KG1 (cell line): Measurements from ENCODE around the gene PXDN.
"Not testable (repeated sequence)": the region's sequence is repeated elsewhere in the genome, so short reads cannot be mapped to it uniquely, and the experiment has no call there.

Experiments used
- DNase-seq: peaks from one replicate; lab custom pipeline; 2025; lab: John Stamatoyannopoulos, UW

The PXDN gene

DNA sequence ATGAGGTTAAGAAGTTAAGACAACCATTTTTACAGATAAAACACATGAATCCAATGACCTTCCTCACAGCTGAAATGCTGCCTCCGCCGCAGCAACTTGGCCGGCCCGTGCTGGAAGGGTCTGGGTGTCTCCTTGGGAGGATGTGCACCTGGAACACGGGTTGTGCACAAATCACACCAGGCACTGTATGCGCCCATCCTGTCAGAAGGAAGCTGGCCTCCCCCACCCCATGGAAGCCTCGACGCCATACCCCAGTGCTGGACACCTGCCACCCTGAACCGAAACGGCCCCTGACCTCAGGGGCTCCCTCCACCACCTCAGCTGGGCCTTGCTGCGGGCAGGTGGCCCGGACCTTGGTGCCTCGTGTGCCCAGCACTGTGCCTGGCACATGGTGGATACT, 111.8 kb downstream of the PXDN start:
- no peak for DNase-seq

DNA sequence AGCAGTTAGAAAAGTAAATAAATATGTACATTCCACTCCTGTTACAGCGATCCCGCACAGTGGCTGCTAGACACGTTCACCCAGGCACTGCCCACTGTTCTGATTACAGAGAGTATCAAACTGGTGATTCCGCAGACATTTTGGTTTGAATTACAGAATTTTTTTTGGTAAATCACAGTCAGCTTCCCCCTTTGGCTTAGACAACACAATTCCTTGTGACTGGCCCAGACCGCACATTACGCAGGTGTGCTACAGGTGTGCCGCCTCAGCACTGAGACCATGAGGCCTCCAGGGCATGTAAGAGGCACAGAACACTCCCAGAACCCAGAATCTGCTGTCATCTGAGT, 112.3 kb downstream of the PXDN start:
- DNase-seq = no peak

DNA sequence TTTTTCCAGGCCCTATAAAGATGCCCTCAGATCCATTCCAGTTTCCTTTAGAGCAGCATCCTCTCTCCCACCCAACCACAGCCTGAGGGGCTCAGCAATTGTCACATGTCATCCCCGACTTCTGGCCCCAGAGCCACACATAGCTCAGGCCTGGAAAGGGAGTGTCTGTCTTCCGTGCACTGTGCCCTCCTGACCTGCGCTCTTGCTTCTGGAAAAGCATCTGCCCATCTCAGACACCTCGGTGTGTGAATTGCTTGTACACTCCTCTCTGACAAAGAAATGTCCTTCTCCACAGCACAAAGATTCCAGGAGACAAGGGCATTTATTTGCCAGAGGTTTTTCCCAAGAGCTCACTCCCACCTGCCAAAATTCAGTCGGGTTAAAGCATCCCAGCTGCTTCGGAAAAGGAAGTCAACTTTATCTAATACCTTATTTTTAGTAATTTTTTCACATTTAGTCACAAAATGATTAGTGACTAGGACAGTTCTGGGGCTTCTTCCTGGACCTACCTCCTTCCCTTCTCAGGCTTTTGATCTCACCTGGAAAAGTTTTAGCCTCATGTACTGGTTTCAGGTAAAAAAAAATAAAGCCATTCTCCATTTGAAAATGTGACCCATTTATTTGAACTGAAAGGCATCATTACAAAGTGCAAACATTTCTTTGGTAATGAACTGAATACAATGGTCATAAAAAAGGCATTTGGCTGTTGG, 112.9 kb downstream of the PXDN start:
- DNase-seq = no peak

DNA sequence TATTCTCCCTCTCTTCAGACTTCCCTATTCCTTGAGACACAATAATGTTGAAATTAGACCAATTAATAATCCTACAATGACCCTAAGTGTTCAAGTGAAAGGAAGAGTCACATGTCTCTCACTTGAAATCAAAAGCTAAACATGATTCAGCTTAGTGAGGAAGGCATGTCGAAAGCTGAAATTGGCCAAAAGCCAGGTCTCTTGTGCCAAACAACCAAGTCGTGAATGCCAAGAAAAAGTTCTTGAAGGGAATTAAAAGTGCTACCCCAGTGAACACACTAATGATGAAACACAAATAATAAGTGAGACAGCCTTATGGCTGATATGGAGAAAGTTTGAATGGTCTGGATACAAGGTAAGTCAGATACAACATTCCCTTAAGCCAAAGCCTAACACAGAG, 115.4 kb downstream of the PXDN start:
- no peak for DNase-seq

DNA sequence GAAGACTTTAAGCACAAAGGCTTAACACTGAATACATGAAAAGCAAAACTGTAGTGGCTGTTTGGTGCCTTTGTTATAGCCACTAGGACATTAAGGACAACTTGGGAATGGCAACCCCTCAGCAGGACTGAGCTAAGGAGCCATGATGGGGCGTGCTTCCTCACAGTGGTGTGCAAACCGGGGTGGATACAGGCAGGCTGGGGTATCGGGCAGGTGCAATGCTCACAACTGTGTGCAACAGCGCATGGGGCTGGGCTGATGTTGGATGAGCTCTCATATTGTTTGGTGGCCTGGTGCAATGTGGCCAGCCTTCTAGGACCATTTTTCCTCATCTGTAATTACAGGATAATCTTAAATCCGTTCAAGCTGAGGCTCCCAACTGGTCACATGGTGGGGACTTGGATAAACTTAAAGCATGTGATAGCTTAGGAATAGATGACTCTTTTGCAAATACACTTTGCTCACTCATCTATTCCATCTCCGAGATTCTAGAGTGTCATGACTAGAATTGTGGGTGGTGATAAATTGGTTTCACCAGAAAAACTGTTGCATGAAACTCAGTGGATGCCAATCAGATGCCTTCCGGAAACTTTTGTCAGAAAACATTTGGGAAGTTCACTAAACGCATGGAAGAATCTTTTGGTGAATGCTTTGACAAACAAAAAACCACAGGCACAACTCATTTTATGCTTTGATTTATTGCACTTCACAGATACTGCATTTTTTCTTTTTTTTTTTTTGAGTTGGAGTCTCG, 116.5 kb downstream of the PXDN start:
- DNase-seq = no peak

DNA sequence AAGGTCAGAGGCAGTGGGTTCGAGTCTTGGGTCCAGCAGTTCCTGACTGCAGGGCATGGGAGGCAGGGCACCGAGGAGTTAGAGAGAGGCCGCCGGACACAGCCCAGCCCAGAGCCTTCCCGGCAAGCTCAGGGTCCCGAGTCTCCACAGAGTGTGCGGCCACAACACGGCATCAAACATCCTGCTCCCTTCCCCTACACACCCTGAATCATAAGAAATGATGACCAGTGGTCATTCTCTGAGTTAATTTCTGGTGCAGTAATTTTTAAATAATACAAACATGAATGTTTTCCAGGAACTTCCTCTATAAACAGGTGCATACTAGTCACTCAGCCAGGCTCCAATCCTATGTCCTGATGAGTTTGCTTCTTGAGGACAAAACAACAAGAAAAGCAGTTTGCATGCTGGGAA, 118.0 kb downstream of the PXDN start:
- no peak for DNase-seq

DNA sequence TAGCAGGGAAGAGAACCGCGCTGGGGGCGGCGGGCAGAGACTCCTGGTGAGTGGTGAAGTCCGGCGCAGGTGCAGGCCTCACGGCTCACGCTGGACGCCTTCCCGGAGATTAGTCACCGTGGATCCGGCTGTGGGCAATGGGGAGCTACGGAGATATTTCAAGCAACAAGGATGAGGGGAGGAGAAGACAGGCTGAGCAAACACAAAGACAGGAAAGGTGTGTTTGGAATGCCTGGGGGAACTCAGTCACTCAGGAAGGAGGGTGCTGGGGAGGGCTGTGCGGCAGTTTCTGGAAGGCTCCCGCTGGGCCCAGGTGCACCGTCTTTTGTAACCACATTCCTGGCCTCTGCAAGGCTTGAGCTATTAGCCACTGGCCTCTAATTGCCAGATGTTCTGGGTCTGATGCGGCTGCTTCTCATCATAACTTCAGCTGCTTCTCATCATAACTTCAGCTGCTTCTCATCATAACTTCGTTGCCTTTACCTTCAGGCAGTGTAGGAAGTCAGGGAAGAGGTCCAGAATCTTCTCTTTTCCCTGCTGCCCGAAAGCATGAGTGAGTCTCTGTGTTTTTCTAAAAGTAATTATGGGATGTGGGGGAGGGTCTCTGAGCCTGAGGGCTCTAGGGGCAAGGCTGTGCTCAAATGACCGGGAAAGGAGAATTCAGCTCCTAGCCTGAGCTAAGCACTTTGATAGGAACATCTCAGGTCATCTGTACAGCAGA, 118.9 kb downstream of the PXDN start:
- no peak for DNase-seq

DNA sequence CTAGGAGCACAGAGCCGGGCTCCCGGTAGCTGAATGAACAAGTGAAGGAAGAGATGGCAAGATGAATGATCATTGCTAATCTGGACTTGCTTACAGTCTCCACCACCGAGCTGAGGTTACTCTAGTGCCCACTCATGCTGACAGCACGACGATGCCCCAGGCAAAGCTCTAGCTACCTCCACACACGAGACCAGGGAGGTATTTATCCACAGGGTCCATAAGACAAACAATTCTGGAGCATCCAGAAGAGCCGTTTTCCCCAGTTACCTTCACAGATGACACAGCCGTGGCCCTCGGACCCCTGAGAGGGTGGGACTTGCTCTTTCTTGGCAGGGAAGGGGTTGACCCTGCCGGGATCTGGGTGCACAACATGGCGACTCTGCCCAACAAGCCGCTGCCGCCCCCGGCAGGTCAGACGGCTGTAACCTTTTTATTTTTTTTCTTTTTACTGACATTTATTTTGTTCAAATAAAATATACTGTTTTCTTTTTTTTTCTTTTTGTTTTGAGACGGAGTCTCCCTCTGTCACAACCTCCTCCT, 120.3 kb downstream of the PXDN start:
- no peak for DNase-seq

DNA sequence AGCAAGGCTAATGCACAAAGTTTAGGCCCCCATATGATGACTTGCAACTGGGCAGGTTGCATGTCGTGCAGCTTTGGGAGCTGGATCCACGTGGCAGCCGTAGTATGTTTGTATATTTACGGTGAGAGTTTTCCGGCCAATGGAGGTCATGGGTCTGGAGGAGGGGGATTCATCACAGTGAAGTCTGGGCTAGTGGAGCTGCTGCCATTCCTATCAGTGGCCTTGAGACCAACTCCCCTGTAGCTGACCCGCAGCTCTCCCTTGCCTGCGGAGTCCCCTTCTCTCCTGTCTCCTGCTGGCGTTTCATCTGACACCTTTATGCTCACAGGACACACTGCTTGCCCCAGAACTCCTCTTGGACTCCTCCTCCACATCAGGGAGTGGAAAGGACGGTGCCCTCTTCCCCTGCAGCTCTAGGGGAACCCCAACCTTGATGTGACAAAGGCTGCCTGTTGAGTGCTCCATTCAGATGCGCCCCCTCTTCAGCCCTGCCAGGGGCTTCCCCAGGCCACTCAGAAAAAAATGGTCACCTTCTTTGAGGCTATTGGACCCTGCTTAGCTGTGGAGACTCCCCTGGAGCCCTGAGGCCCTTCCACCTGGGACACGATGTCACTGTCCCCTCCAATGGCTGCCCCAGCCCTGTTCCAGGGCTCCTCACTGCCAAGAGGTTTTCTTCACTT, 121.7 kb downstream of the PXDN start:
- DNase-seq = no peak

DNA sequence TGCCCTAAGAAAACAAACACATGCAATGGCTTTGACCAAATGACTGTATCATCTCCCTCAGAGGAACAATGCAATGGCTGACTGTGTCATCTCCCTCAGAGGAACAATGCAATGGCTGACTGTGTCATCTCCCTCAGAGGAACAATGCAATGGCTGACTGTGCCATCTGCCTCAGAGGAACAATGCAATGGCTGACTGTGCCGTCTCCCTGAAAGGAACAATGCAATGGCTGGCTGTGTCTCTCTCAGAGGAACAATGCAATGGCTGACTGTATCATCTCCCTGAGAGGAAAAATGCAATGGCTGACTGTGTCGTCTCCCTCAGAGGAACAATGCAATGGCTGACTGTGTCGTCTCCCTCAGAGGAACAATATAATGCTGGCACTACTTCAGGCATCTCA, 122.3 kb downstream of the PXDN start:
- not testable (repeated sequence) for DNase-seq

DNA sequence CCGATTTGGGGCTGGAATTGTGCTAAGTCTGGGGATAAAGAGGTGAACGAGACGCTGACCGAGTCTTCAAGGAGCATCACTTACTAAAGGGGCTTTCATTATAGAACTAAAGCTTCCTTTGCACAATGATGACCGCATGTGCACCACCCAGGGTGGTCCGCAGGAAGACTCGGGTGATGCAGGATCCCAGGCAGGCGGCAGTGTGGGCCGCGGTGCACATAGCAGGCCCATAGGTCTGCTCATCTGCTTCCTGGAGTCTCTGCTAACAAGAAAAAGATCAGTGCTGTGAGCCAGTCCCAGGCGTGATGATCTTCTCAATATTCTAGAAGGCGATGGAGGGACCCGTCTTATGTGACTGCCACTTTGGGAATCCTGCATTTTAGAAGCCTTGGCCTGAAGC, 122.8 kb downstream of the PXDN start:
- DNase-seq = no peak

DNA sequence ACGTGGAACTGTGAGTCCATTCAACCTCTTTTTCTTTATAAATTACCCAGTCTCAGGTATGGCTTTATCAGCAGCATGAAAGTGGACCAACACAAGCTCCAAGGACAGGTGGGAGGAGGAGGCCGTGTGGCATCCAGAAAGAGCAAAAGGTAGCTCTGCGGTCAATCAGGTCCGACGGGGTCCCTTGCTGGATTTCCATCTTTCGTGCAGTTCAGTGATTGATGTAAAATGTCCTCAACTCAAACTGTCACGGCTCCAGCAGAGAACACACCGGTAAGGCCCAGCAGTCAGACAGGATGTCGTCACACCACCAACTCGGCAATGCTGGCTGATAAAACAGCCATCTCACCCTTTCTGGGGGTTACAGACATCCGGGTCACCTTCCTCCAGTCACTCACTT, 123.3 kb downstream of the PXDN start:
- DNase-seq = no peak

DNA sequence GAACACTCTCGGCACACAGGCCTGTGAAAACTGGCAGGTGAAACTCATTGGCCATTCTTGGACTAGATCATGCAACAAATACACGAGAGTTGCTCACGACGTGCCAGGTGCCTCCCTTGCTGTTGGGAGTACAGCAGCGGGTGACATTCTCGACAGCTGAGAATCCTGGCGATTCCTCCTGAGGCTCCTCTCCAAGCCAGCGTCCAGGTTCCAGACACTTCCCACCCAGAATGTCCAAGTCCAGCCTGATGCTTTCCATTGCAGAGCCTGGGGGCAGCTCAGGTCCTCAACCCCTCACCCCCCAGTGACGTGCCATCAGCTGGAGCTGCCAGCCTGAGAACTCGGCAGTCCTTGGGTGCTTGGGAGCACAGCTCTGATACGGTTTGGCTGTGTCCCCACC, 124.2 kb downstream of the PXDN start:
- no peak for DNase-seq

DNA sequence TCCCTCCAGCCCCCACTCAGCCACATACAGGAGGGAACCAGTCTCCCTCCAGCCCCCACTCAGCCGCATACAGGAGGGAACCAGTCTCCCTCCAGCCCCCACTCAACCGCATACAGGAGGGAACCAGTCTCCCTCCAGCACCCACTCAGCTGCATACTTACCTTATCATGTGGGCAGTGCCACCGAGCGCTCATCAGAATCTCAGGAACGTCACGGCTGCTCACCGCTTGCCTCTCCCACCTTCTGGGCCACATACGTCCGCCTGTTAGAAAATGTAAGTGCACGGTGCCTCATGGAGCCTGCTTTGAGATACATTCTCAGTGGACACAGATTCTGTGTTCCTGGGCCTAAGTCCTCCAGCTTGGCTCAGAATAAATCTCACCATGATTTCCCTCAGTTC, 124.8 kb downstream of the PXDN start:
- DNase-seq = no peak

DNA sequence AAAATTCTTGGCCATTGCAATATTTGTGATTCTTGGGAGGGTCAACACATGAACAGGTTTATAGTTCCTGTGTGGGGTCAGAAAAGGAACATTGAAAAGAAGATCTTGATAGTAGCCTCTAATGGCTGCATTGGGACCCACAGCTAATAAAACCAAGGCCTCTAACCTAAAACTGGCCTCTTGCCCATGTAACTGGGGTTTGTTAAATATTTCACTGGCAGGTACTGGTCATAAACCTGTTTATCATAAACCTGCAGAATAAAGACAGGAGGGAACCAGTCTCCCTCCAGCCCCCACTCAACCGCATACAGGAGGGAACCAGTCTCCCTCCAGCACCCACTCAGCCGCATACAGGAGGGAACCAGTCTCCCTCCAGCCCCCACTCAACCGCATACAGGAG, 125.3 kb downstream of the PXDN start:
- DNase-seq = no peak

DNA sequence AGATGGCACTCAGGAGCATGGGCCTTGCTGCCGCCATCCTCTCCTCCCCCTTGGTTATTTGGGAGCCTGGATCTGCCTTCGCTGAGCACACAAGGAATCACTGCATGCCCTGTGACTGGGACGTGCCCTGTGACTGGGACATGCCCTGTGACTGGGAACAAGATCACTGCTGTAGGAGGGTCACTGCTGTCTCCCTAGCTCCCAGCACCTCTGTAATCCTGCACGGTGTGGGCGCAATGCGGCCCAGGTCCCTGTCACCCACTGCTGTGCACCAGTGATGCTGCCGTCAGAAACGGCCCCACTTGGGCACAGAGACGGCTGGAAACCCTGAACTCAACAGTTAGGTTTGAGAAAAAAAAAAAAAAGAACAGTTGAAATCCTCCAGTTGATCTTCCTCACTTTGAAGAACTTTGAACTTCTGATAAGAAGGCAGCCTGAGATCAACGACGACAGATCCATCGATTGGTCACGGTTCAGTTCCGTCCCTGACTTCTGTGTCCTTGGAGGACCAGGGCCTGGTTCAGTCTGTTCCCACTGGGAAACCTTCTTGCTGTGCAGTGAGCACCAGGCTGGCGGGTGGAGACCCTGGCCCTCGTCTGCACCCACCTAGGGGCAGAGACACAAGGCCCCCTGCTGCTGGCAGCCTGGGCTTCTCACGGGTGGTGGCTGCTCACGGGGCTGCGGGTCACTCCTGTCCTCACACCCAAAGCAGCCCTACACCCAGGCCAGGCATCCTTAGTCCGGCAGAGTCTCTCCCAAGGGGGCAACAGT, 125.9 kb downstream of the PXDN start:
- DNase-seq = no peak

DNA sequence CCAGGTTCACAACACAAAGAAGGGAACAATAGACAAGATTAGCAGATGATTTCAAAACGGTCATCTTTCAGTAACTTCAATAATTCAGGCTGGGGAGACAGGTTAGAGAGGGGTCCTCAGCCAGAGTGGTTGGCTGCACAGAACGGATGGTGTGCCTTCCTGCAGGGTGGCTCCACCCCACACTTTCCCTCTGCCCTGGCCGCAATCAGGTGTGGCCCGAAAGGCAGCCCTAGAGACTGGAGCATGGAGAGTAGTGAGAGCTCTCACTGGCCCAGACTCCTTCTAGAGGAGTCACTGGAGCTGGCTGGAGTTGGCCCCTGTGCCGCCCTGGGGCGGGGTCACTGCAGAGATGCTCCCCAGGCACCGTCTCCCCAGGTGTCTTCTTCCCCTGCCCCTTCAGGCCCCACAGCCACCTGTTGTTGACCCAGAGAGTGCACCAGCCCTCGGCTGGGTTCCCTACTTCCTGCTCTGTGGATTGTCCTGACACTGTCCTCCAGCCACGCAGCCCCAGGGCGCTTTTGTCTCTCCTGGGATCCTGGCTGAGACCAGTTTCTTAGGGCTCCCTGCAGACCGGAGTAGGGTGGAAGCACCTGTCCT, 126.8 kb downstream of the PXDN start:
- no peak for DNase-seq

DNA sequence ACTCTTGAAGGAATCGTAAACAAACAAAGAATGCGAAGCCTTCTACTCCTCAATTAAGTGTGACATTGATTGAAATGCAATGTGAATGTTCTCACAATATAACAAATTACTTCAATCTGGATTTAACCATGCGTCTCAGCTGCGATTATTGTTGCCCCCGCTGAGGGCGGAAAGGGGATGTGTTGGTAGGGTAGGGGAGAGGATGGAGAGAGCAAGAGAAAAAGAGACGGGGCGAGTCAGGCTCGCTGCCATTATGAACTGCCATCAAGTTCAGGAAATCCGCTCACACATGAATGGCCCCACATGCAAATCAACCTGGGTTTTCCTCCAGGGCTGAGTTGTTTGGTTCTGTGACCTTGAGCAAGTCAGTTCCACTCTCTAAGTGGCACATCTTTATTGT, 129.8 kb downstream of the PXDN start:
- no peak for DNase-seq

DNA sequence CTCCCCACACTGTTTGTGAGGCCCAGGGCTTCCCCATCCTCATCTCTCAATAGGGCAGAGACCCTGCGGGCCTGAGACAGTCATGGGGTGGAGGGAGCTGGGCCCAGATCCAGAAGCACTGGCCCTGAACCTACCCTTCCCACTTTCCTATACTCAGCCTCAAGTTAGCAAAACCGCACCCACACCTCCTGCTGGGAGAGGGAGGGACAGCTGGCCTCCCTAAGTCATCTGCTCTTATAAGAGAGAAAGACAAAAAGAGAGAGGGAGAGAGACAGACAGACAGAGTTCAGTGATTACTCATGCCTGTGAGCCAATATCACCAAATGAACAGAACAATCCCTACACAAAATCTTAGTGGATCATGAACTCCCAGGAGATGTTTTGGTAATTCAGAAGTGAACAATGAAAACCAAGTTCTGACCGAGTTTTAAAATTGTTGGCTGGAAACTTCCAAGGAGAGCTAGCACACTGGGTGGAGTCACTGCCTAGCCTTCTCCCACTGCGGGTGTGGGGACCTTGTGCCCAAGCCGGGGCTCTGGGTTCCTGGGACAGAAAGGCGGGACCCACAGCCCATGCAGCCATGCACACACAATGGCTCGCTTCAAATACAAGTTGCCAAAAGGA, 130.5 kb downstream of the PXDN start:
- DNase-seq = no peak

DNA sequence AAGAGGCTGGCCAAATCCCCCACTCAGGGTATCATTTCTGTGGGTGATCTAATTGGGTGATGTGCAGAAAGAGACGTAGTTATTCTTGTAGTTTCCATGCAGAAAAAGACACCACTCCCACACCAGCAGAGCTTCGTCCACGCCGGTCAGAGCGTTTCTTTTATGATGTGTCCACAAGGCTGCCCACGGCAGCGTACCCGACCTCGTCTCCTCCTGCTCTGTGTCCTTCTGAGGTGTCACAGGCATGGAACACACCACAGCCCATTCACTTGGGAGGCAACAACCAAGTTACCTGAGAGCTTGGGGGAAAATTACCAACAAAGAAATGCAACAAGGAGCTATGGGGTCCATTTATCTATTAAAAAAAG, 131.3 kb downstream of the PXDN start:
- no peak for DNase-seq
